GM19438 (cell line): Measurements from ENCODE around the gene KRTAP10-10.
"Not testable (repeated sequence)": the region's sequence is repeated elsewhere in the genome, so short reads cannot be mapped to it uniquely, and the experiment has no call there.

ENCODE experiments used
- ATAC-seq: cut with Tn5 transposase; IDR thresholded peaks from one replicate; pipeline ENCODE4 v1.9.1; 2021; ENCODE audit warnings: low read depth; ENCODE audit not compliant: unreplicated experiment

KRTAP10-10 gene, protein sequence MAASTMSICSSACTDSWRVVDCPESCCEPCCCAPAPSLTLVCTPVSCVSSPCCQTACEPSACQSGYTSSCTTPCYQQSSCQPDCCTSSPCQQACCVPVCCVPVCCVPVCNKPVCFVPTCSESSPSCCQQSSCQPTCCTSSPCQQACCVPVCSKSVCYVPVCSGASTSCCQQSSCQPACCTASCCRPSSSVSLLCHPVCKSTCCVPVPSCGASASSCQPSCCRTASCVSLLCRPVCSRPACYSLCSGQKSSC

DNA sequence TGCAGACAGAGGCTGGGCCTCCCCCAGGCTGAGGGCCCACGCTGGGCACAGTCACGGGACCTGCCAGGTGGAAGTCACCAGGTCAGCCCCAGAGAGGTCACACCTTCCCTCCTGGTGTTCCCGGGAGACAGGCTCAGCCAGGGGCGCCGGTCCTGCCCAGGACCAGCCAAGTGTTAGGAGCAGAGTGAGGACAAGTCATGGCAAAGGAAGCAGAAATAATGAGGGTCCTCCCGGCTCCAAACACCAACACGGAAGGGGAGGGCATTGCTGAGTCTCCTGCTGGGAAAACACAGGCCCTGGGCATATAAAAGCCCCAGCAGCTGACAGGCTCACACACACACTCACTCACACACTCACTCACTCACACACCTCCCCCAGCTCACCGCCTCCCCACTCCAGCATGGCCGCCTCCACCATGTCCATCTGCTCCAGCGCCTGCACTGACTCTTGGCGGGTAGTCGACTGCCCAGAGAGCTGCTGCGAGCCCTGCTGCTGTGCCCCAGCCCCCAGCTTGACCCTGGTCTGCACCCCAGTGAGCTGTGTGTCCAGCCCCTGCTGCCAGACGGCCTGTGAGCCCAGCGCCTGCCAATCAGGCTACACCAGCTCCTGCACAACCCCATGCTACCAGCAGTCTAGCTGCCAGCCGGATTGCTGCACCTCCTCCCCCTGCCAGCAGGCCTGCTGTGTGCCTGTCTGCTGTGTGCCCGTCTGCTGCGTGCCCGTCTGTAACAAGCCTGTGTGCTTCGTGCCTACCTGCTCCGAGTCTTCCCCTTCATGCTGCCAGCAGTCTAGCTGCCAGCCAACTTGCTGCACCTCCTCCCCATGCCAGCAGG, at the start of gene KRTAP10-10:
Gene KRTAP10-10, plus strand, starts transcription at position 339 of the 833 bp plus-strand sequence. Its CDS starts 62 bp downstream, at position 401.
- ATAC-seq: no peak

DNA sequence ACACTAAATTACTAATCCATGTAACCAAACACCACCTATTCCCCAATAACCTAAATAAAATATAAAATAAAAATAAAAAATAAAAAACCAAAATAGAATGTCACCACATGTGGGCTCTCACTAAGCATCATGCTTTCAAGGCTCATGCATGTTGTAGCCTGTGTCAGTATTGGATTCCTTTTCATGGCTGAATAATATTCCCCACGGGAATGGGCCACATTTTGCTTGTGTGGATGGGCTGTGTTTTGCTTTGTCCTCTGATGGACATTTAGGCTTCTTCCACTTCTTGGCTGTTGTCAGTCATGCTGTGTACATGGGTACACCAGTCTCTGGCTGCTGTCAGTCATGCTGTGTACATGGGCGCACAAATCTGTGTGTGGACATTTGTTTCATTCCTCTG, 48.1 kb upstream of the KRTAP10-10 start:
- no peak for ATAC-seq

- ATAC-seq: no peak
These were observed 47.4 kb upstream of the KRTAP10-10 start for GRCh38 chr21:44589586-44590305.

DNA sequence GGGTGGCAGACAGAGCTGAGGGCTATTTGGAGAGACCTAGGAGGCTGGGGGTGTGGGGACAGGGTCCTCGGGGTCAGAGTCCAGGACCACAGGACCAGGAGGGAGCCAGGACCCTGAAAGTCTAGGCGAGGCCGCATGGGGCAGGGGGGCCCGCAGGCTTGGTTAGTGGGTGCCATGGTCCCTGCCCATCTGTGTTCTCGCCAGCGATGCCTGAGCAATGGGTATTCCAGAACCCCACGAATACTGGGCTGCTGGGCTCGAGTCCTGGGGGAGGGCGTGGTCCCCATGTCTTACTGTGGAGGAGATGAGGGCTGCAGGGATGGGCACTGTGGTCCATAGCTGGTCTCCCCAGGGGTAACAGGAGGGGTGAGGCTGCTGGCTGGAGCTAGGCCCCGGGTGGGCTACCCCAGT, 46.8 kb upstream of the KRTAP10-10 start:
- ATAC-seq: no peak

DNA sequence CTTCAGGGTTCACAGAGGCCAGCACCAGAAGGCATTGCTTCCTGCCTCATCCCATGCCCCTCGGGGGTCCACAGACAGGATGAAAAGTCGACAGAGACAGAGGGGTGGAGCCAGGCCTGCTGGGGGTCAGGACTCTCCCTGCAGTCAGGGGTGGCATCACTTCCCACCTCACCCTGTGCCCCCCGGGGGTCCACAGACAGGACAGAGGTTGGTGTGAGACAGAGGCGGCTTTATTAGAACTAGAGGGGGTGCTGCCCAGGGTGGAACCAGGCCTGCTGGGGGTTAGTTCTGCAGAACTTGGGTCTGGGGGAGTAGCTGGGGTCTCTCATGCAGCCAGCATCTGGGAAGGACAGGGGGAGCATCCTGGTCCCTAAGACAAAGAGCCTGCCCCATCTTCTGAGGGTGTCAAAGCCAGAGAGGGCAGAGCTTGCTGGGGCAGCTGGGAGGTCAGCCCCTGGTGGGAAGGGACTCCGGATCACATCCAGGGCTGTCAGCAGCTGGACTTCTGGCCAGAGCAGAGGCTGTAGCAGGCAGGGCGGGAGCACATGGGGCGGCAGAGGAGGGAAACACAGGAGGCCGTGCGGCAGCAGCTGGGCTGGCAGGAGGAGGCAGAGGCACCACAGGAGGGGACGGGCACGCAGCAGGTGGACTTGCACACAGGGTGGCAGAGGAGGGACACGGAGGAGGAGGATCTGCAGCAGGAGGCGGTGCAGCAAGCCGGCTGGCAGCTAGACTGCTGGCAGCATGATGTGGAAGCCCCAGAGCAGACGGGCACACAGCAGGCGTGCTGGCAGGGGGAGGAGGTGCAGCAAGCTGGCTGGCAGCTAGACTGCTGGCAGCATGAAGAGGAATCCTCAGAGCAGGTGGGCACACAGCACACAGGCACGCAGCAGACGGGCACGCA, 46.0 kb upstream of the KRTAP10-10 start:
- ATAC-seq: not testable (repeated sequence)

- ATAC-seq: not testable (repeated sequence)
These were observed 45.4 kb upstream of the KRTAP10-10 start for GRCh38 chr21:44591801-44592130.

DNA sequence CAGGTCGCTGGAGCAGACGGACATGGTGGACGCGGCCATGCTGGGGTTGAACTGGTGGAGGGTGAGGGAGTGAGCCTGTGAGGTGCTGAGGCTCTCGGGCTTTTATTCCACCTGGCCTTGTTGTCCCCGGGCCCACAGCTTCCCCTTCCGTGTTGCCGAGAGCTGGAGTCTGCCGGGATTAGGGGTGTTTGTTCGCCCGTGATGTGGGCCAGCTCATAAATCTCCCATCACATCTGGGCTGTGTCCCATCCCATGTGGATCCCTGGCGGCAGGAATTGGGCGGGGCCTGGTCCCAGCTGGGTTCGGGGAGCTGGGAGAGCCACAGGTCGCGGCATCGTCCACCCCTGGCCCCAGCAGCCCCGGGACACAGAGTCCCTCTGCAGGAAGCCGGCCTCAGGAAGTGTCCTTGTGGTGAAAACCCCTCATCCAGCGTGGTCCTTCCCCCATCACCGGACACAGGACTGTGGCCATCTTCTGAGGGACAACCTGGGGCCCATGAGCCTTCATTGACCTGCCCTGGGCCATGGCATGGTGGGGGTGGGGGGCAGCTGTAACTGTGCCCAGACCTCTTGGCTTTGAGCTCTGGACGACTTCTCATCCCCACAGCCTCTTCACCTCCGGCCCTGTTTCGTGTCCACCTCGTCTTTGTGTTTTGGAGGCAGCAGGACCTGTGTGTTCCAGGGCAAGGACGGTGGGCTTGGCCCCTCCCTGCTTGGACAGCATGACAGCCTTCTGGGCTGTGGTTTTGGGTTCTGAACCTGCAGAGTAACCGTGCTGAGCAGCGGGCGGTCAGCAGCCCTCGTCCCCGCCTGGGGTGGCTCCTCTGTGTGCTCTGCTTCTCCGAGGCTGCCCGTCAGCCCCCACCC, 44.5 kb upstream of the KRTAP10-10 start, which contains the start of gene KRTAP10-6:
Gene KRTAP10-6, minus strand, starts transcription at position 60 of the 866 bp plus-strand sequence. Its CDS starts 21 bp downstream, at position 39.
- ATAC-seq: no peak

- ATAC-seq: no peak
These were observed 43.4 kb upstream of the KRTAP10-10 start for GRCh38 chr21:44593598-44594405.

DNA sequence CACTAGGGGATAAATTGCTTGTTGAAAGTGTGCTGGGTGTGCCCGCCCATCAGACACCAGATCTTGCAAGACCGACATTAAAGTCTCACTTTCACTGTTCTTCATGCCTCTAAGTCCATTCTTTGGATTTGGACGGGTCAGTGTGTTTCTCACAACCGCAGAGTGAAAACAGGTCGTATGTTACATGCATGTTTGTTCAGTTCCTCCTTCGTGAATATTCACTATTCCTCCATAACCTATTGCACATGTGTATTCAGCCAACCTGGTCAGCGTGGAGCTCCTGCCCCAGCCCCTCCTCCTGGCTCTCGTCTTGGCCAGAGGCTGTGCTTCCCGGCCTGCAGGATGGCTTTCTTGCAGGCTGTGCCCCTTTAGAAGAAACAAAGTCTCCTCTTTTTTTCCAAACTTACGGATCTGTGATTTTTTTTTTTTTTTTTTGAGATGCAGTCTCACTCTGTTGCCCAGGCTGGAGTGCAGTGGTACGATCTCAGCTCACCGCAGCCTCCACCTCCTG, 42.7 kb upstream of the KRTAP10-10 start:
- ATAC-seq: no peak

DNA sequence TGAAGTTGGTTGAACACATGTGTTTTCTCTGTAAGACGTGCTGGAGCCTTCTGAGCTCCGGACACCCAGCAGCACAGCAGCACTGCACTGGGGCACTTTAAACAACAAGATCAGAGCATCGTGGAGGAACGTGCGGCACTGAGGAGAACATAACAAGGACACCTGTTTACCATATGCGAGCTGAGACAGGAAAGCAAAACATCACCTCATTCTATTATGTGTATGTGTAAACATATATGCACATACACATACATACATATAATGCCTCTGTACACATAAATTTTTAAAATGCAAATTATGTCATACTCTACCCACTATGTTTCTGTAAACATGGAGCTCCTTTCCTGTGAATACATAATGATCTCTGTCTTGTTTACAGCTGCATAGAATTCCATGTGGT, 41.6 kb upstream of the KRTAP10-10 start:
- no peak for ATAC-seq

GRCh38 chr21:44596068-44596725, 41.0 kb upstream of the KRTAP10-10 start:
- ATAC-seq: no peak

DNA sequence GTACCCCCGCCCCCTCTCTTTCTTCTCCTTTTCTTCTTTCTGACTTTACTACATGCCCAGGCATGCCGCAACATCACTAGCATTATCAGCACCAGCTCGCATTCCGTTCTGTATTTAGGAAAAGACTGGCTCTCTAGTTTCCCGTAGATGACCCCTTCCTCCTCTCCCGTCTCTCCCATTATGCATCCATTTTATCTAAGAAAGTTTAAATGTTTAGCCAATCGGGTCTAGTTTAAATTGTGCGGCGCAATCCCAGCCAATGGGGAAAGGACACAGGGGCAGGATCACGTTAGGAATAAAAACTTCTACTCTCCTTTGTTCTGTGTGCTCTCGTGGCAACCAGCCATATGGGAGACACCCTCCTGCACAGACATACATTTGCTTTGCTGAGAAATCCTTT, 39.1 kb upstream of the KRTAP10-10 start:
- ATAC-seq: no peak

- no peak for ATAC-seq
These were observed 37.7 kb upstream of the KRTAP10-10 start for GRCh38 chr21:44599264-44600029.

DNA sequence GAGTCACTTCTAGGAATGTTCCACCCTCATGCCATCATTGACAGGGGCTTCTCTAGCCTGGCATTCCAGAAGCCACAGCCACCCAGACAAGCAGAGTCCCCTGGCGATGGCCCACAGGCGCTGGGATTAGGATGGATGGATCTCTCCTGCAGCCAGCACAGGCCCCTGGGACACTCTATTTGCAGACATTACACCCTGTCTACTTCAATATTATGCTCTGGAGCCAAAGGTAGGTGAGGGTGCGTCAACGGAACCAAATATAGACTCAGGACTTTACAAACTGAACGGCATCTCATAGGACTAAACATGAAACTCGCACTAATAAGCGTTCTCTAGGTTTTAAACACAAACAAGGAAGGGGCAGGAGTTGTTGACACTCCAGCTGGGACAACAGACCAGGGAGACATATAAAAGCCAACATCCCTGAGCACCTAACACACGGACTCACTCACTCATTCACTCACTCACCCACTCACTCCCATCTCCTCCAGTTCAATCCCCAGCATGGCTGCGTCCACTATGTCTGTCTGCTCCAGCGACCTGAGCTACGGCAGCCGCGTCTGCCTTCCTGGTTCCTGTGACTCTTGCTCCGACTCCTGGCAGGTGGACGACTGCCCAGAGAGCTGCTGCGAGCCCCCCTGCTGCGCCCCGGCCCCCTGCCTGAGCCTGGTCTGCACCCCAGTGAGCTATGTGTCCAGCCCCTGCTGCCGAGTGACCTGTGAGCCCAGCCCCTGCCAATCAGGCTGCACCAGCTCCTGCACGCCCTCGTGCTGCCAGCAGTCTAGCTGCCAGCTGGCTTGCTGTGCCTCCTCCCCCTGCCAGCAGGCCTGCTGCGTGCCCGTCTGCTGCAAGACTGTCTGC, 36.8 kb upstream of the KRTAP10-10 start, which contains the start of gene KRTAP10-7:
Gene KRTAP10-7, plus strand, starts transcription at position 480 of the 861 bp plus-strand sequence. Its CDS starts 25 bp downstream, at position 505.
- ATAC-seq: not testable (repeated sequence)

DNA sequence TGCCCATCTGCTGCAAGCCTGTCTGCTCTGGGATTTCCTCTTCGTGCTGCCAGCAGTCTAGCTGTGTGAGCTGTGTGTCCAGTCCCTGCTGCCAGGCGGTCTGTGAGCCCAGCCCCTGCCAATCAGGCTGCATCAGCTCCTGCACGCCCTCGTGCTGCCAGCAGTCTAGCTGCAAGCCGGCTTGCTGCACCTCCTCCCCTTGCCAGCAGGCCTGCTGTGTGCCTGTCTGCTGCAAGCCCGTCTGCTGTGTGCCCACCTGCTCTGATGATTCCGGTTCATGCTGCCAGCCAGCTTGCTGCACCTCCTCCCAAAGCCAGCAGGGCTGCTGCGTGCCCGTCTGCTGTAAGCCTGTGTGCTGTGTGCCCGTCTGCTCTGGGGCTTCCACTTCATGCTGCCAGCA, 36.1 kb upstream of the KRTAP10-10 start:
- not testable (repeated sequence) for ATAC-seq
